GM12878 (cell line): ENCODE data around the gene ALX1.

ENCODE experiments used
- CREM ChIP-seq: IDR thresholded peaks from 2 replicates; pipeline ENCODE4 v1.6.1; 2014; ENCODE audit warnings: antibody characterized with exemption, low read depth
- EGR1 ChIP-seq, 2 experiments: IDR thresholded peaks; 1 replicate in 1 of 2; 2 replicates in 1 of 2; pipeline ENCODE4 v1.6.1; 2011 to 2012; ENCODE audit warnings: low read depth in 2 of 2, low read length in 2 of 2, borderline replicate concordance in 1 of 2, mild to moderate bottlenecking in 1 of 2, moderate library complexity in 1 of 2
- EZH2 ChIP-seq: IDR thresholded peaks from 2 replicates; pipeline ENCODE4 v1.6.1; 2012; ENCODE audit warnings: low read depth, mild to moderate bottlenecking, control low read depth, inconsistent platforms, low read length, borderline replicate concordance; ENCODE audit not compliant: control insufficient read depth
- HDAC6 ChIP-seq: fragments of 200-600 bp; sonication (generic); IDR thresholded peaks from one replicate; pipeline ENCODE4 v1.8.0; 2017; ENCODE audit warnings: antibody characterized with exemption; ENCODE audit not compliant: unreplicated experiment
- JUND ChIP-seq: IDR thresholded peaks from 2 replicates; pipeline ENCODE4 v1.6.1; 2012; ENCODE audit warnings: low read depth, mild to moderate bottlenecking, low read length, improper control_type of control experiment, moderate library complexity
- LARP7 ChIP-seq: fragments of 450-650 bp; IDR thresholded peaks from 2 replicates; pipeline ENCODE4 v1.6.1; 2017; ENCODE audit warnings: mild to moderate bottlenecking
- NBN ChIP-seq: fragments of 450-650 bp; IDR thresholded peaks from 2 replicates; pipeline ENCODE4 v1.6.1; 2016
- SIX5 ChIP-seq: IDR thresholded peaks from 2 replicates; pipeline ENCODE4 v1.6.1; 2011; ENCODE audit warnings: mild to moderate bottlenecking, low read depth, low read length, moderate library complexity; ENCODE audit not compliant: severe bottlenecking
- TCF7 ChIP-seq: IDR thresholded peaks from 2 replicates; pipeline ENCODE4 v1.6.1; 2014; ENCODE audit warnings: antibody characterized with exemption, borderline replicate concordance
- ZNF207 ChIP-seq: fragments of 450-650 bp; IDR thresholded peaks from 2 replicates; pipeline ENCODE4 v1.6.1; 2014; ENCODE audit warnings: antibody characterized with exemption, mild to moderate bottlenecking, borderline replicate concordance
- TF ChIP-seq, protein P1 (sequence below): IDR thresholded peaks from 2 replicates; pipeline ENCODE4 v1.6.1; 2012; ENCODE audit warnings: low read depth, low read length, improper control_type of control experiment
- TF ChIP-seq, protein P2 (sequence below), 3 experiments: IDR thresholded peaks in 2 of 3; conservative IDR thresholded peaks in 1 of 3; 2 replicates each; pipeline ENCODE4 v1.5.1; 2011; ENCODE audit warnings: low read depth in 3 of 3, low read length in 3 of 3, mild to moderate bottlenecking in 3 of 3, control low read depth in 2 of 3, moderate library complexity in 2 of 3, inconsistent platforms in 1 of 3, mixed read lengths in 1 of 3; ENCODE audit not compliant: control insufficient read depth in 2 of 3, insufficient read depth in 1 of 3; ENCODE audit errors: extremely low read depth in 1 of 3
- TF ChIP-seq, protein P3 (sequence below): IDR thresholded peaks from 2 replicates; pipeline ENCODE4 v1.6.1; 2011; ENCODE audit warnings: borderline replicate concordance, low read depth, mild to moderate bottlenecking, moderate library complexity, mixed read lengths, low read length; ENCODE audit not compliant: insufficient read depth; ENCODE audit errors: extremely low read length

DNA sequence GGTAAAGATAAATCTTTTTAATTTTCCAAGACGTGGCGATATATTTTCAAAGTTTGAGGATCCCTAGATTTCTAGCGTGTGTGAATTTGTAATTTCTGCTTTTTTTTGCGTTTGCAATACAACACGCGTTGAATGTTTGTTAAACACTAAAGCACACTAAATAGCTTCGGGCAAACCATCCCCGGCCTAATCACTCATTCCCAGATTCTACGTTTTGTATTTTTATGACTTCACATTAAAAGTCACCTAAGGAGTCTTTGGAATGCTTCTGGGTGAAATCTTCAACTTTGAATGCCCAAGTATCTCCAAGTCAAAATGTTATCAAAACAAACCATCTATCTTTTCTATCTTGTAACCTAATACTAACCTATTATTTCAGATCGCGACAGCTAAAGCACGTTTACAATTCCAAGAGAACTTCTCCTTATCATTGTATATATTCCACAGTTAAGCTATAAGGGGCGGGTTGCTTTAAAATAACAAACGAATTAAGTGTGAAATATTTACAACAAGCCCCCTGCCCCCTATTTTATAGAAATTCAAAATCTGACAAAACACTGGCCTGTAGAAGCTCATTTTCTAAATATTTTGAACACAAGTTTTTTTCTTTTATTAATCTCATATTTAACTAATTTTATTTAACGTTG lies 1.1 kb downstream of the ALX1 start:
- TF ChIP-seq EGR1 (IDR thresholded peaks at IDR 0.05; ENCODE audit: borderline replicate concordance in 1 of 2, low read depth in 2 of 2, low read length in 2 of 2) (no peak), SIX5 (no peak), HDAC6 (no peak), JUND (no peak), TCF7 (no peak), ZNF207 (no peak), LARP7 (no peak), NBN (no peak), CREM (no peak), EZH2 (no peak)
- TF ChIP-seq, protein P1, sequence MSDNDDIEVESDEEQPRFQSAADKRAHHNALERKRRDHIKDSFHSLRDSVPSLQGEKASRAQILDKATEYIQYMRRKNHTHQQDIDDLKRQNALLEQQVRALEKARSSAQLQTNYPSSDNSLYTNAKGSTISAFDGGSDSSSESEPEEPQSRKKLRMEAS, result no peak
- TF ChIP-seq, protein P2, sequence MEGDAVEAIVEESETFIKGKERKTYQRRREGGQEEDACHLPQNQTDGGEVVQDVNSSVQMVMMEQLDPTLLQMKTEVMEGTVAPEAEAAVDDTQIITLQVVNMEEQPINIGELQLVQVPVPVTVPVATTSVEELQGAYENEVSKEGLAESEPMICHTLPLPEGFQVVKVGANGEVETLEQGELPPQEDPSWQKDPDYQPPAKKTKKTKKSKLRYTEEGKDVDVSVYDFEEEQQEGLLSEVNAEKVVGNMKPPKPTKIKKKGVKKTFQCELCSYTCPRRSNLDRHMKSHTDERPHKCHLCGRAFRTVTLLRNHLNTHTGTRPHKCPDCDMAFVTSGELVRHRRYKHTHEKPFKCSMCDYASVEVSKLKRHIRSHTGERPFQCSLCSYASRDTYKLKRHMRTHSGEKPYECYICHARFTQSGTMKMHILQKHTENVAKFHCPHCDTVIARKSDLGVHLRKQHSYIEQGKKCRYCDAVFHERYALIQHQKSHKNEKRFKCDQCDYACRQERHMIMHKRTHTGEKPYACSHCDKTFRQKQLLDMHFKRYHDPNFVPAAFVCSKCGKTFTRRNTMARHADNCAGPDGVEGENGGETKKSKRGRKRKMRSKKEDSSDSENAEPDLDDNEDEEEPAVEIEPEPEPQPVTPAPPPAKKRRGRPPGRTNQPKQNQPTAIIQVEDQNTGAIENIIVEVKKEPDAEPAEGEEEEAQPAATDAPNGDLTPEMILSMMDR (IDR thresholded peaks at IDR 0.05 in 2 of 3, conservative IDR thresholded peaks at IDR 0.05 in 1 of 3; ENCODE audit: control insufficient read depth in 2 of 3, extremely low read depth in 1 of 3, insufficient read depth in 1 of 3, low read depth in 3 of 3, low read length in 3 of 3), result no peak
- TF ChIP-seq, protein P3, sequence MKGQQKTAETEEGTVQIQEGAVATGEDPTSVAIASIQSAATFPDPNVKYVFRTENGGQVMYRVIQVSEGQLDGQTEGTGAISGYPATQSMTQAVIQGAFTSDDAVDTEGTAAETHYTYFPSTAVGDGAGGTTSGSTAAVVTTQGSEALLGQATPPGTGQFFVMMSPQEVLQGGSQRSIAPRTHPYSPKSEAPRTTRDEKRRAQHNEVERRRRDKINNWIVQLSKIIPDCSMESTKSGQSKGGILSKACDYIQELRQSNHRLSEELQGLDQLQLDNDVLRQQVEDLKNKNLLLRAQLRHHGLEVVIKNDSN, result no peak
